GM21447 (cell line): ENCODE results near the gene MEAF6.

Source experiments
- ATAC-seq: cut with Tn5 transposase; IDR thresholded peaks from one replicate; pipeline ENCODE4 v1.9.1; 2021; ENCODE audit not compliant: unreplicated experiment

MEAF6 gene

GRCh38 chr1:37474697-37475379, 39.7 kb downstream of the MEAF6 start:
- ATAC-seq: no peak

- no peak for ATAC-seq
Measured at GRCh38 chr1:37474046-37474696, 40.4 kb downstream of the MEAF6 start, which contains the start of gene ZC3H12A. Gene ZC3H12A (plus strand): TSS chr1:37474580. CDS start chr1:37475497, 917 bp downstream.

DNA sequence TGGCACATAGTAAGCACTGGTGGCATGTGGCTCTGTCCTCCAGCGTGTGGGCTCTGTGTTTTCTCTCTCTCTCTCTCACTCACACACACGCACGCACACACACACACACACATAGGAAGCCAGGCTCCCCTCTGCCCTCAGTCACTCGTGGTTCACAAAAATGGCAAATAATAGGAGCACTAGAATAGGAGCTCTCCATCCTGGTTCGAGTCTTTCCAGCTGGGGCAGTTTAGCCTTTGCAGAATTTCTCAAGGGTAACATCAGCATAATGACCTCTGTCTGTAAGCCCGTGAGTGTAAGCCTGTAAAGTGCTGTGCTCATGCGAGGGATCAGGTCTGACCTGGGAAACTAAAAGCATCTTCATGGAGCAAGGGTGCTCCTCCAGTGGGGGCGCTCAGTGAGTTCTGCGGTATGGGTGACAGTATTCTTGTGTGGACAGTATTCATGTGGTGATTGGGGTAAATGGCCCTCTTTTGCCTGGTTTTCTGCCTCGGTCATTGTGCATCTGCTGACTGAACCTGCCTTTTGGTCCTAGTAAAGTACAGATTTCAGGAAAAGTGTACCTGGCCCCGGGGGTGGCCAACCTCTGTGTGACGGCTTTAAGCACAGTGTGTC, 41.0 kb downstream of the MEAF6 start:
- no peak for ATAC-seq

DNA sequence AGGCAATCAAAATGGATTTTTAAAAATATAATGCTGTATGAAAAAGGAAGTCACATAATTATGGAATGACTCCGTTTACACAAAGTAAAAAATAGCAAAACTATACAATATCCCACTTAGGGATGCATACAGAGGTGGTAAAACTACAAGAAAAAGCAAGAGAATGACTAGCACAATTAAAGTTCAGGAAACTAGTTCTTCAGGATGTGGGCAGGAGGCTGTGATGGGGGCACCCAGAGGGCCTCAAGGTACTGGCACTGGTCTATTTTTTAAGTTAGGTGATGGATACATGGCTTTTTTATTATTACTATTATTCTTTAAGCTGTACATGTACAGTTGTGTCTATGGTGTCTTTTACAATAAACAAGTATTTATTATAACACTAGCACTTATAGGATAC, 41.6 kb downstream of the MEAF6 start:
- no peak for ATAC-seq

DNA sequence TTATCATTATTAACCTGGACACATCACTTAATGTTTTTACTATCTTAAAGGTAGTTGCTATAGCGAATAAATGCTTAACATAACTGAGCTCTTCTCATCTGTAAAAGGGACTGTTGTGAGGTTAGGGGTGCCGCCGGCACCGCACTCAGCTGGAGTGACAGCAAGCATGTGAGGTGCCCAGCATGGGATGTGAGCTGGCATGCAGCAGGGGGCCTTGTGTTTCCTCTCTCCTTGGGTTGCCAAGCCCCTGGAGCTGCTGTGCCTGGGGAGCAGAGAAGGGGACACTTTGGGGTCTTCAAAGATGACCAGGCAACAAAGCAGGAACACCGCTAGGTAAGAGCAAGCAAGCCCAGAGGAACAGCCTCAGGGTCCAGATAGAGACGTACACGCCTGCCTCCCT, 42.3 kb downstream of the MEAF6 start:
- ATAC-seq: no peak

- no peak for ATAC-seq
Measured at GRCh38 chr1:37471345-37472231, 43.0 kb downstream of the MEAF6 start.

DNA sequence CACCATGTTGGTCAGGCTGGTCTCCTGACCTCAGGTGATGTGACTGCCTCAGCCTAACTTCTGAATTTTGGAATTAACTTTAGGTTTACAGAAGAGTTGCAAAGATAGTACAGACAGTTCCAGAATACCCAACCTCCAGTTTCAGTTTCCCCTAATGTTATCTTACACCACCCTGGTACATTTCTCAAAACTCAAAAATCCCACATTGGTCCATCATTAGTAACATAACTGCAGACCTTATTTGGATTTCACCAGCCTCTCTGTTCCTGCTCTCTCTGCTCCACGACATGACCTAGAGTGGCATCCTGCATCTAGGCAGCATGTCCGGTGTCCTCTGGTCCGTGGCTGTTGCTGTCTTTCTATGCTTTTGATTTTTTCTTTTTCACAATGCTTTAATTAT, 45.2 kb downstream of the MEAF6 start:
- no peak for ATAC-seq

DNA sequence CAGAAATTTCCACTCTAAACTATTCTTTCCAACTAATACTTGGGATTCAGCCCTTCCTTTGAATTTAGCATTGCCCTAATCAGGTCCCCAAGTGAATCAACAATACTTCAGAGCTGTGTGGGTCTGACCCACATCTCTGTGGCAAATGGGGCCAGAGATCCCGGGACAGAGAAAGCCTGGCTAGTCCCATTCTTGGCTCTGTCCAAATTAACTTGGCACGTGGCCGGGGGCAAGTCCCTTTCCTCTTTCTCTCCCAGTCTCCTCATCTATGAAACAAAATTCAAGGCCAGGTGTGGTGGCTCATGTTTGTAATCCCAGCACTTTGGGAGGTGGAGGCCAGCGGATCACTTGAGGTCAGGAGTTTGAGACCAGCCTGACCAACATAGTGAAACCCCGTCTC, 46.5 kb downstream of the MEAF6 start:
- no peak for ATAC-seq

GRCh38 chr1:37465593-37466517, 48.7 kb downstream of the MEAF6 start:
- no peak for ATAC-seq

GRCh38 chr1:37464443-37464842, 50.1 kb downstream of the MEAF6 start:
- ATAC-seq: no peak

GRCh38 chr1:37461698-37462436, 52.7 kb downstream of the MEAF6 start:
- ATAC-seq: no peak

DNA sequence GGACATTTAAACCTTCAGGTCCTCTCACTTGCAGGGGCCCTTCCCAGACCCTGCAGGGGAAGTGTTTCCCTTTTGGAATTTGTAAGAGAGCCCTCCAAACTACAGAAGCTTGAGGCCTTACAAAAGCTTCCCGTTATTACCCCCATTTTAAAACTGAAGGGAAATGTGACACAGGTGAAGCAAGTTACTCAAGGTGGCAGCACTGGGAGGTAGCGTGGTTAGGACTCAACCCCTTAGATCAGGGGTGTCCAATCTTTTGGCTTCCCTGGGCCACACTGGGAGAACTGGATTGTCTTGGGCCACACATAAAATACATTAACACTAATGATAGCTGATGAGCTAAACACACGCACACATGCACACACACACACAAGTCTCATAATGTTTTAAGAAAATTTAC, 56.0 kb downstream of the MEAF6 start:
- ATAC-seq: no peak

DNA sequence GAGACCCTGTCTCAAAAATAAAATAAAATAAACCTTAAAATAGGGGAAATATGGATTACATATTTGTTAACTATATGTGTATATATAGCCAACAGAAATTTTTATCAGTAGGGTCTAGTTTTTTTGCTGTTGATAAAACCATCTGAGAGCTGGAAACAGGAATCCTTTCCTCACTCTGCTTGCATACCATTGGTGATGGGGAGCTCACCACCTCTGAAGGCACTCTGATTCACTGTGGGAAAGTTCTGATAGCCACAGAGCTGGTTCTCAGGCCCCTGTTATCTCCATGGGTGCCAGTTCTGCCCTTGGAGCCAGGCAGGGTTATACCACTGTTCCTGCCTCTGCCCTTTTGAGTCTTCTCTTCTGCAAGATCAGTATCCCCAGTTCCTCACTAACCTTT, 58.0 kb downstream of the MEAF6 start:
- ATAC-seq: no peak

- ATAC-seq: no peak
Measured at GRCh38 chr1:37455516-37455915, 59.0 kb downstream of the MEAF6 start.

- no peak for ATAC-seq
Measured at GRCh38 chr1:37453647-37454046, 60.9 kb downstream of the MEAF6 start.

DNA sequence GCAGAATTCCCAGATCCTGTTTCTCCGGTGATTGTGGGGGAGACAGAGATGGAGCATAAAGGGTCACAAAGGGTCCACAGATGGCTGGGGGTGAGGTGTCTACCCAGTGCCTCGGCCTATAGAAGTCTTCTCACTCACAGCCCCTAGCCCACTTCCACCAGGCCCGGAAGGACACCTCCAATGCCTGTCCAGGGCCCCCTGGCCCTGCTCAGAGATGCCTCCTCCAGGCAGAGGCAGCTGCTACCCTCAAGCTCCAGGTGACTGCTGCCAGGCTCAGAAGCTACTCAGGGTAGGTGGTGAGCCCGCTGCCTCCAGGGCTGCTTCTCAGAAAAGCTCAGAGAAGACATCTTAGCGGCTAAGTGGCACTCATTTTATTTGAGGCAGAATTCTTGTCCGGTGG, 62.1 kb downstream of the MEAF6 start:
- no peak for ATAC-seq

- ATAC-seq: no peak
Measured at GRCh38 chr1:37449936-37450335, 64.6 kb downstream of the MEAF6 start.

- ATAC-seq: no peak
Measured at GRCh38 chr1:37448691-37449417, 65.7 kb downstream of the MEAF6 start.

GRCh38 chr1:37448185-37448584, 66.4 kb downstream of the MEAF6 start:
- ATAC-seq: no peak
